Keratinocyte (primary cell): ENCODE data around the gene ATP11A. TPM values are rescaled to one million over a fixed set of nuclear protein-coding genes. Genes with fewer than 3 reads are reported as not detected.

Experiments used
- DNase-seq: peaks from one replicate; pipeline ENCODE4 v3.0.0-alpha.2; 2011; ENCODE audit warnings: low read depth, missing footprints, low spot score
- FAIRE-seq: peaks from 2 replicates; lab custom pipeline; 2011; peaks lifted over from hg19 to GRCh38; lab: Jason Lieb, UNC
- H2AFZ ChIP-seq: 2 replicates; pipeline ENCODE4 v1.6.0; 2012; ENCODE audit warnings: low read length, control low read depth, inconsistent platforms; ENCODE audit not compliant: control insufficient read depth
- H3K27ac ChIP-seq: 2 replicates; pipeline ENCODE4 v1.5.1; 2011; ENCODE audit warnings: low read length; ENCODE audit not compliant: control insufficient read depth, insufficient read depth
- H3K27me3 ChIP-seq: 3 replicates; pipeline ENCODE4 v1.6.0; 2011; ENCODE audit warnings: low read length; ENCODE audit not compliant: control insufficient read depth, insufficient read depth; ENCODE audit errors: extremely low read depth
- H3K36me3 ChIP-seq, 2 experiments: 2 replicates in 1 of 2; 3 replicates in 1 of 2; pipeline ENCODE4 v1.5.1; 2011; ENCODE audit warnings: low read length in 2 of 2, mild to moderate bottlenecking in 1 of 2; ENCODE audit not compliant: control insufficient read depth in 2 of 2, insufficient read depth in 2 of 2; ENCODE audit errors: extremely low read depth in 1 of 2
- H3K4me1 ChIP-seq: 3 replicates; pipeline ENCODE4 v1.5.1; 2011; ENCODE audit warnings: low read length; ENCODE audit not compliant: control insufficient read depth, insufficient read depth; ENCODE audit errors: extremely low read depth
- H3K4me2 ChIP-seq: 3 replicates; pipeline ENCODE4 v1.6.0; 2011; ENCODE audit warnings: low read depth, low read length; ENCODE audit not compliant: control insufficient read depth, insufficient read depth; ENCODE audit errors: extremely low read depth
- H3K4me3 ChIP-seq, 3 experiments: fragments of 200-600 bp in 1 of 3; sonication (generic) in 1 of 3; 2 replicates in 2 of 3; 3 replicates in 1 of 3; pipeline ENCODE4 v1.5.1; 2011 to 2016; ENCODE audit warnings: low read length in 3 of 3, mild to moderate bottlenecking in 3 of 3, control low read depth in 2 of 3, inconsistent platforms in 1 of 3, low read depth in 1 of 3, mixed read lengths in 1 of 3, mixed run types in 1 of 3, moderate library complexity in 1 of 3; ENCODE audit not compliant: control insufficient read depth in 2 of 3, insufficient read depth in 2 of 3; ENCODE audit errors: extremely low read depth in 1 of 3
- H3K79me2 ChIP-seq: 2 replicates; pipeline ENCODE4 v1.6.0; 2012; ENCODE audit warnings: low read length; ENCODE audit not compliant: control insufficient read depth, insufficient read depth
- H3K9ac ChIP-seq: 3 replicates; pipeline ENCODE4 v1.6.0; 2011; ENCODE audit warnings: low read length; ENCODE audit not compliant: control insufficient read depth, insufficient read depth; ENCODE audit errors: extremely low read depth
- H3K9me1 ChIP-seq: 3 replicates; pipeline ENCODE4 v1.6.0; 2011; ENCODE audit warnings: low read length; ENCODE audit not compliant: control insufficient read depth, insufficient read depth; ENCODE audit errors: extremely low read depth
- H3K9me3 ChIP-seq: 2 replicates; pipeline ENCODE4 v1.5.1; 2012; ENCODE audit warnings: low read depth, low read length; ENCODE audit not compliant: control insufficient read depth
- H4K20me1 ChIP-seq: 3 replicates; pipeline ENCODE4 v1.6.0; 2011; ENCODE audit warnings: low read length; ENCODE audit not compliant: control insufficient read depth, insufficient read depth; ENCODE audit errors: extremely low read depth
- CTCF ChIP-seq, 3 experiments: IDR thresholded peaks in 1 of 3; conservative IDR thresholded peaks in 1 of 3; optimal IDR thresholded peaks in 1 of 3; 2 replicates in 2 of 3; 3 replicates in 1 of 3; pipeline versions ENCODE3 to v1.5.1; 2011; ENCODE audit warnings: low read length in 3 of 3, mild to moderate bottlenecking in 3 of 3, moderate library complexity in 2 of 3, control low read depth in 1 of 3, inconsistent platforms in 1 of 3; ENCODE audit not compliant: insufficient read depth in 2 of 3; ENCODE audit errors: extremely low read depth in 1 of 3
- EZH2 ChIP-seq: IDR thresholded peaks from one replicate; pipeline ENCODE4 v1.6.1; 2012; ENCODE audit warnings: inconsistent platforms, mild to moderate bottlenecking, low read length, moderate library complexity
- dilution Hi-C: fragments of 300-500 bp; cut with MboI; formaldehyde crosslinking; loops from one replicate; pipeline ENCODE4 v1.7.0; 2020; ENCODE audit warnings: low sequenced_read_pairs; ENCODE audit not compliant: extremely low pct_ligation_motif_present
- polyA plus RNA-seq, 5 experiments: library from polyadenylated mRNA; depleted of rRNA in 3 of 5; stranded (reverse) in 3 of 5; stranded (forward) in 1 of 5; unstranded in 1 of 5; fragments of >200 nt; gene quantifications; 1 replicate in 1 of 5; 2 replicates in 3 of 5; 3 replicates in 1 of 5; pipeline versions ENCODE4 v1.2.1 to v1.2.3, GENCODE V29; 2011 to 2012; ENCODE audit warnings: missing spikeins in 2 of 5, low read depth in 1 of 5, low replicate concordance in 1 of 5

Gene ATP11A
- polyA plus RNA-seq, 1 donor (not counting 4 experiments of a cell fraction or from before 2014, with no cell fraction given), result 4.3 TPM

GRCh38 chr13:112831801-112832200 lies 142.0 kb downstream of the ATP11A start:
- Histone ChIP-seq H3K9me1 (no peaks in the 10 kb centered on the region), H3K27me3 (no peaks in the 10 kb centered on the region), H3K27ac (no peak overlapping the region), H3K4me2 (no peak overlapping the region), H3K9me3 (no peaks in the 10 kb centered on the region), H3K36me3 (peaks cover 2 to 20% of the 10 kb centered on the region in 2 experiments), H2AFZ (no peak overlapping the region), H3K4me1 (no peaks in the 10 kb centered on the region), H3K9ac (no peak overlapping the region), H4K20me1 (no peaks in the 10 kb centered on the region), H3K79me2 (no peaks in the 10 kb centered on the region), H3K4me3 (no peak overlapping the region)
- no peak for FAIRE-seq
- TF ChIP-seq EZH2 (no peak), CTCF (optimal IDR thresholded peaks at IDR 0.05 in 1 of 3, IDR thresholded peaks at IDR 0.05 in 1 of 3, conservative IDR thresholded peaks at IDR 0.05 in 1 of 3; ENCODE audit: extremely low read depth in 1 of 3, insufficient read depth in 2 of 3, low read length in 3 of 3) (no peak)
- DNase-seq, result no peak
- dilution Hi-C loops, result no loop called here

- TF ChIP-seq EZH2, result no peak
- no peak for TF ChIP-seq CTCF (optimal IDR thresholded peaks at IDR 0.05 in 1 of 3, IDR thresholded peaks at IDR 0.05 in 1 of 3, conservative IDR thresholded peaks at IDR 0.05 in 1 of 3; ENCODE audit: extremely low read depth in 1 of 3, insufficient read depth in 2 of 3, low read length in 3 of 3)
- Histone ChIP-seq H3K9me1 (no peaks in the 10 kb centered on the region), H2AFZ (no peak overlapping the region), H3K36me3 (peaks cover 2 to 20% of the 10 kb centered on the region in 2 experiments), H3K4me2 (no peak overlapping the region), H3K9me3 (no peaks in the 10 kb centered on the region), H3K4me3 (no peak overlapping the region), H3K9ac (no peak overlapping the region), H3K27me3 (no peaks in the 10 kb centered on the region), H3K4me1 (no peaks in the 10 kb centered on the region), H4K20me1 (no peaks in the 10 kb centered on the region), H3K27ac (no peak overlapping the region), H3K79me2 (no peaks in the 10 kb centered on the region)
- DNase-seq (no peak), FAIRE-seq (no peak)
- dilution Hi-C loops, result no loop called here
Observed at GRCh38 chr13:112832811-112833210, 143.0 kb downstream of the ATP11A start.
